K562 (cell line): ENCODE results near the gene ACSF3. TPM values are rescaled to one million over a fixed set of nuclear protein-coding genes. Genes with fewer than 3 reads are reported as not detected.

Experiments used
- ATAC-seq: fragments of 200-7000 bp; cut with Tn5 transposase; 3 replicates; pipeline ENCODE4 v1.9.1; 2020; ENCODE audit warnings: moderate library complexity
- BruUV-seq: library from RNA; stranded (reverse); fragments of 400-500 nt; replicated peaks from 2 replicates; lab custom pipeline; 2021; lab: Mats Ljungman, UMichigan
- CTCF ChIA-PET: fragments of 300-600 bp; formaldehyde crosslinking; extraction: SDS; loops from one replicate; lab custom pipeline; 2021; ENCODE audit warnings: low intra/inter-chr PET ratio; lab: Yijun Ruan, JAX
- POLR2A ChIA-PET: fragments of 300-600, 350-650 bp; sonication (Branson Sonifier 250); formaldehyde crosslinking; extraction: SDS; loops from one replicate; lab custom pipeline; 2021; ENCODE audit warnings: antibody characterized with exemption, inconsistent platforms; lab: Yijun Ruan, JAX
- DNase-seq, 4 experiments: peaks; one replicate each; pipeline versions ENCODE4 v3.0.0 to v3.0.0-alpha.2; 2011 to 2018; ENCODE audit warnings: low spot score in 3 of 4, mixed read lengths in 3 of 4; ENCODE audit errors: extremely low read depth in 1 of 4
- FAIRE-seq: peaks from 2 replicates; lab custom pipeline; 2011; peaks lifted over from hg19 to GRCh38; lab: Jason Lieb, UNC
- H2AFZ ChIP-seq: 2 replicates; pipeline ENCODE4 v1.6.0; 2011; ENCODE audit warnings: low read depth, low read length, control low read depth, inconsistent platforms
- H3K27ac ChIP-seq: fragments of 200-600 bp; 3 replicates; pipeline ENCODE4 v1.8.0; 2011; ENCODE audit warnings: low read depth, mild to moderate bottlenecking, control low read depth, inconsistent platforms, low read length, moderate library complexity, mixed read lengths; ENCODE audit errors: extremely low read depth
- H3K27me3 ChIP-seq, 2 experiments: fragments of 300-600 bp in 1 of 2; 2 replicates in 1 of 2; 3 replicates in 1 of 2; pipeline versions ENCODE4 v1.6.0 to v1.8.0; 2011; ENCODE audit warnings: inconsistent platforms in 2 of 2, low read length in 2 of 2, mild to moderate bottlenecking in 1 of 2, mixed read lengths in 1 of 2, moderate library complexity in 1 of 2; ENCODE audit not compliant: control insufficient read depth in 2 of 2, insufficient read depth in 2 of 2
- H3K36me3 ChIP-seq: fragments of 300-600 bp; 3 replicates; pipeline ENCODE4 v1.8.0; 2011; ENCODE audit warnings: mild to moderate bottlenecking, low read length, inconsistent platforms; ENCODE audit not compliant: control insufficient read depth, insufficient read depth
- H3K4me1 ChIP-seq, 2 experiments: fragments of 200-600 bp in 1 of 2; replicated peaks in 1 of 2; 2 replicates in 1 of 2; 3 replicates in 1 of 2; pipeline versions ENCODE4 v1.5.1 to v1.8.0; 2011; ENCODE audit warnings: inconsistent platforms in 2 of 2, low read length in 2 of 2, mild to moderate bottlenecking in 1 of 2, mixed read lengths in 1 of 2, moderate library complexity in 1 of 2; ENCODE audit not compliant: control insufficient read depth in 2 of 2, insufficient read depth in 2 of 2
- H3K4me2 ChIP-seq: 2 replicates; pipeline ENCODE4 v1.6.1; 2011; ENCODE audit warnings: low read length, control low read depth, inconsistent platforms, mixed read lengths; ENCODE audit not compliant: insufficient read depth
- H3K4me3 ChIP-seq: fragments of 200-600 bp; sonication (generic), shearing (Covaris generic); 2 replicates; pipeline ENCODE4 v1.5.1; 2016; ENCODE audit warnings: control low read depth, inconsistent platforms
- H3K79me2 ChIP-seq: fragments of 200-600 bp; 3 replicates; pipeline ENCODE4 v1.8.0; 2011; ENCODE audit warnings: low read length, inconsistent platforms; ENCODE audit not compliant: control insufficient read depth, insufficient read depth
- H3K9ac ChIP-seq, 2 experiments: 2 replicates each; pipeline versions ENCODE4 v1.6.0 to v1.6.1; 2011; ENCODE audit warnings: low read depth in 2 of 2, low read length in 2 of 2, control low read depth in 1 of 2, inconsistent platforms in 1 of 2, mild to moderate bottlenecking in 1 of 2, mixed read lengths in 1 of 2; ENCODE audit not compliant: insufficient read depth in 1 of 2
- H3K9me1 ChIP-seq: one replicate; pipeline ENCODE4 v1.6.0; 2011; ENCODE audit warnings: inconsistent platforms, mild to moderate bottlenecking, low read length, moderate library complexity; ENCODE audit not compliant: control insufficient read depth, insufficient read depth
- H3K9me3 ChIP-seq: replicated peaks from 2 replicates; pipeline ENCODE4 v1.5.1; 2011; ENCODE audit warnings: low read depth, low read length, inconsistent platforms; ENCODE audit not compliant: control insufficient read depth, insufficient read depth
- H4K20me1 ChIP-seq: replicated peaks from 2 replicates; pipeline ENCODE4 v1.6.1; 2011; ENCODE audit warnings: low read length, inconsistent platforms, mixed read lengths; ENCODE audit not compliant: control insufficient read depth, insufficient read depth
- FOSL1 ChIP-seq: fragments of 200-800 bp; sonication (Bioruptor generic); conservative IDR thresholded peaks from 2 replicates; pipeline ENCODE4 v1.6.1; 2016; ENCODE audit warnings: missing genetic modification characterization, missing compliant biosample characterization
- HNRNPL ChIP-seq: fragments of 200-400 bp; formaldehyde crosslinking; IDR thresholded peaks from 2 replicates; pipeline ENCODE4 v1.6.1; 2017; ENCODE audit warnings: low read depth, mild to moderate bottlenecking, low read length
- IFI16 ChIP-seq: fragments of 250-450 bp; sonication (Bioruptor Pico); IDR thresholded peaks from 2 replicates; pipeline ENCODE4 v2.1.2; 2022; ENCODE audit warnings: mild to moderate bottlenecking, inconsistent platforms
- NCOR1 ChIP-seq: fragments of 450-650 bp; IDR thresholded peaks from 2 replicates; pipeline ENCODE4 v1.6.1; 2016; ENCODE audit warnings: mild to moderate bottlenecking, moderate library complexity
- NEUROD1 ChIP-seq: fragments of 150-350 bp; IDR thresholded peaks from 2 replicates; pipeline ENCODE4 v1.6.1; 2014; ENCODE audit warnings: borderline replicate concordance, low read length, low read depth; ENCODE audit not compliant: partially characterized antibody
- NFE2 ChIP-seq: IDR thresholded peaks from 2 replicates; pipeline ENCODE4 v1.6.1; 2014; ENCODE audit warnings: antibody characterized with exemption, low read depth
- PCBP1 ChIP-seq: fragments of 200-400 bp; formaldehyde crosslinking; IDR thresholded peaks from 2 replicates; pipeline ENCODE4 v1.6.1; 2018; ENCODE audit warnings: mild to moderate bottlenecking, low read depth, low read length; ENCODE audit not compliant: poor library complexity, severe bottlenecking
- POLR2G ChIP-seq: fragments of 200-400 bp; formaldehyde crosslinking; IDR thresholded peaks from 2 replicates; pipeline ENCODE4 v1.6.1; 2017; ENCODE audit warnings: low read depth, mild to moderate bottlenecking, antibody characterized with exemption, low read length, moderate library complexity
- ZNF324 ChIP-seq: fragments of 250-450 bp; sonication (Bioruptor Pico); IDR thresholded peaks from 2 replicates; pipeline ENCODE4 v1.4.0; 2020; ENCODE audit warnings: mild to moderate bottlenecking
- ZNF444 ChIP-seq: fragments of 250-450 bp; sonication (Bioruptor Pico); IDR thresholded peaks from 2 replicates; pipeline ENCODE4 v1.4.0; 2020; ENCODE audit warnings: mild to moderate bottlenecking, moderate library complexity
- ZNF639 ChIP-seq, 2 experiments: fragments of 200-800 bp in 1 of 2; sonication (Bioruptor generic) in 1 of 2; sonication (generic) in 1 of 2; formaldehyde crosslinking in 1 of 2; IDR thresholded peaks in 1 of 2; conservative IDR thresholded peaks in 1 of 2; 2 replicates each; pipeline versions ENCODE4 v1.5.0 to v1.6.1; 2016 to 2020; ENCODE audit warnings: missing compliant biosample characterization in 1 of 2, missing genetic modification characterization in 1 of 2, missing genetic modification reagents in 1 of 2
- ZNF699 ChIP-seq: fragments of 250-450 bp; sonication (Bioruptor Pico); IDR thresholded peaks from 2 replicates; pipeline ENCODE4 v1.8.0; 2021; ENCODE audit warnings: mild to moderate bottlenecking, moderate library complexity; ENCODE audit not compliant: insufficient replicate concordance
- WGBS: fragments of 100-300 bp; shearing (Covaris generic); methylation state at CpG from one replicate; pipeline ENCODE4 v1.1.6; 2016; ENCODE audit warnings: low coverage, mixed read lengths; ENCODE audit not compliant: insufficient coverage; ENCODE audit errors: missing lambda C conversion rate; 5-methylcytosine and 5-hydroxymethylcytosine counted together
- in situ Hi-C: fragments of 300-500 bp; cut with MboI; formaldehyde crosslinking; loops from 4 replicates; pipeline ENCODE4 v1.15.0; 2018; ENCODE audit warnings: inconsistent platforms, mixed read lengths
- intact Hi-C: fragments of 100-400 bp; cut with micrococcal nuclease; formaldehyde crosslinking; loops from 2 replicates; pipeline ENCODE4 v1.14.2; 2022
- polyA plus RNA-seq, 8 experiments: library from polyadenylated mRNA; depleted of rRNA in 4 of 8; stranded (reverse) in 5 of 8; unstranded in 3 of 8; fragments of >200 nt; fragmentation: Nextera tagmentation in 2 of 8; fragmentation: Illumina TruSeq in 1 of 8; extraction: Ambion mirVana in 2 of 8; extraction: Trizol in 1 of 8; gene quantifications; 2 replicates each; pipeline versions ENCODE4 v1.2.1 to v1.2.3, GENCODE V29; 2011 to 2014; ENCODE audit warnings: inconsistent platforms in 1 of 8, missing spikeins in 1 of 8
- total RNA-seq, 7 experiments: library from RNA; depleted of rRNA in 6 of 7; stranded (reverse); fragments of >200 nt in 6 of 7; fragmentation: Illumina TruSeq in 2 of 7; extraction: Trizol in 2 of 7; gene quantifications; 2 replicates each; pipeline versions ENCODE4 v1.2.1 to v1.2.3, GENCODE V29; 2011 to 2021; ENCODE audit warnings: low replicate concordance in 1 of 7

Gene ACSF3
- total and polyA plus RNA-seq, 9 of the 15 experiments (the other 6 are each of a cell fraction or from before 2014, with no cell fraction given) = 0.77 to 32.8 (median 14.7) TPM

- intact Hi-C loops = no loop called here
- Histone ChIP-seq H3K36me3 (peaks cover 79% of the 10 kb centered on the region; the same call in 2 of the 3 replicates), H3K4me3 (no peak overlapping the region), H3K27ac (no peak overlapping the region), H3K9me3 (no peaks in the 10 kb centered on the region), H2AFZ (no peak overlapping the region), H4K20me1 (peaks cover 12% of the 10 kb centered on the region; the same call in 1 of the 2 replicates), H3K4me1 (peaks cover 25 to 60% of the 10 kb centered on the region in 2 experiments; a peak in 4 of 5 replicates), H3K27me3 (no peaks in the 10 kb centered on the region), H3K79me2 (peaks cover 41% of the 10 kb centered on the region), H3K9me1 (peaks cover 8% of the 10 kb centered on the region), H3K4me2 (no peak overlapping the region), H3K9ac (no peak overlapping the region; a peak in 1 of 4 replicates)
- no TSS peak for BruUV-seq
- ChIA-PET POLR2A (no interaction called here), CTCF (no interaction called here)
- DNase-seq (no peak), FAIRE-seq (no peak), ATAC-seq (no peak)
- WGBS = 85% methylated on average over 34 of the region's 42 CpGs
- in situ Hi-C loops = no loop called here
- TF ChIP-seq POLR2G (peak; percentile 17; the same call in 1 of the 2 replicates), NCOR1 (no peak)
These were observed 7.1 kb downstream of the ACSF3 start for GRCh38 chr16:89100601-89101302.

GRCh38 chr16:89101303-89102040 lies 7.8 kb downstream of the ACSF3 start:
- in situ Hi-C loops (no loop called here), intact Hi-C loops (no loop called here)
- ChIA-PET CTCF (no interaction called here), POLR2A (no interaction called here)
- DNase-seq (no peak), ATAC-seq (no peak), FAIRE-seq (no peak)
- no peak overlapping the region; a peak in 1 of 4 replicates for H3K9ac ChIP-seq
- no peak overlapping the region for H2AFZ ChIP-seq
- BruUV-seq = no TSS peak
- H3K9me3 ChIP-seq = no peaks in the 10 kb centered on the region
- H3K27ac ChIP-seq = no peak overlapping the region
- no peak overlapping the region for H3K4me3 ChIP-seq
- H3K4me1 ChIP-seq = peaks cover 25 to 54% of the 10 kb centered on the region in 2 experiments; a peak in 4 of 5 replicates
- H3K4me2 ChIP-seq = no peak overlapping the region
- H3K36me3 ChIP-seq = peaks cover 76% of the 10 kb centered on the region
- H3K79me2 ChIP-seq = peaks cover 34% of the 10 kb centered on the region
- H3K9me1 ChIP-seq = peaks cover 8% of the 10 kb centered on the region
- WGBS = 93% methylated on average over 32 of the region's 37 CpGs
- H4K20me1 ChIP-seq = peaks cover 12% of the 10 kb centered on the region; the same call in 1 of the 2 replicates
- H3K27me3 ChIP-seq = no peaks in the 10 kb centered on the region
- TF ChIP-seq NFE2 = no peak
- no peak for TF ChIP-seq HNRNPL
- no peak for TF ChIP-seq FOSL1 (tag)
- no peak for TF ChIP-seq PCBP1
- TF ChIP-seq ZNF444 (CRISPR knock-in tag) = no peak
- TF ChIP-seq ZNF639 (CRISPR knock-in tag; conservative IDR thresholded peaks at IDR 0.05 in 1 of 2, IDR thresholded peaks at IDR 0.05 in 1 of 2) = no peak
- TF ChIP-seq ZNF324 (CRISPR knock-in tag) = no peak
- TF ChIP-seq NEUROD1 = no peak
- no peak for TF ChIP-seq IFI16 (CRISPR knock-in tag)
- TF ChIP-seq POLR2G = 0 out of 2 replicates have a peak, but pooled peaks have one; percentile 1
- TF ChIP-seq ZNF699 (CRISPR knock-in tag) = no peak
